NCI-H1930 (cell line): ENCODE measurements around the gene RARB.
A peak's percentile ranks its signal among the peaks of the same experiment; 100 is the strongest.

Experiments used
- DNase-seq, 2 experiments: peaks; one replicate each; lab custom pipeline; 2025; lab: John Stamatoyannopoulos, UW

RARB gene

GRCh38 chr3:25423780-25424588 lies 4.1 kb upstream of the RARB start:
- no peak for DNase-seq

DNA sequence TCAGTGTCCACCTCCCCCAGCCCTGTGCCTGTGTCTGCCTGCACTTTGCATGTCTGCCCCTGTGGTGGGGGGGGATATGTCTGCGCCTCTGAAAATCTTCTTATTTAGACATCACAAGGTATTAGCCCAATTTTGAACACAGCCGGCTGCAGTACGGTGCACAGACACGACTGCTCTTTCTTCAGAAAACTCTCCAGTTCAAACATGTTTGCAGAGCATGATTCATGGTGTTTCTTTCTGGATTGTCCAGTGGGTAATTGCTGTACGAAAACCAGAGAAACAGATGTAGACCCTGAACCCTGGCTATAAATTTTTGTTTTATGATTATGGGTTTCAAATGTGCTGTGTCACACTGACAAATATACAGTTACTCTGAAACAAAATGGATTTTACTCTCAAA lies 3.4 kb upstream of the RARB start:
- no peak for DNase-seq

- no peak for DNase-seq
Observed at GRCh38 chr3:25426408-25426807, 1.7 kb upstream of the RARB start.

DNA sequence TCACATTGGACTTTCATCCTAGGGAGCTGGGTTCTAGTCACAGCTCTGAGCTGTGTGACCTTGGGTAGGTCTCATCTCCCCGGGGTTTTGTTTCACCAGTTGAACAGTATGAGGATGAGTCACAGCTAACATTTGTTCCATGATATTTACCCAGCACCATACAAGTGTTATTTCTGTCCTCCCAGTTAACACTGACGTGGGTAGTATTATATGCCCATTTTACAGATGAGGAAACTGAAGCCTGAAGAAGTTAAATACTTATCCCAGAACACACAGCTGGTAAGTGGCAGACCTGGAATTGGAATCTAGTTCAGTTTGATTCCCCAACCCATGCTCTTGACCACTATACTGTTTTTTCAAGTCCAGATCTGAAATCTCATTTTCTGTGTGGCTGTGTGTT lies 908 bp upstream of the RARB start:
- no peak for DNase-seq

- DNase-seq = no peak
Observed at GRCh38 chr3:25427563-25427941, 511 bp upstream of the RARB start.

- DNase-seq = no peak
Observed at GRCh38 chr3:25428789-25429335, 799 bp downstream of the RARB start.

- DNase-seq = no peak
Observed at GRCh38 chr3:25429361-25430286, 1.6 kb downstream of the RARB start.

DNA sequence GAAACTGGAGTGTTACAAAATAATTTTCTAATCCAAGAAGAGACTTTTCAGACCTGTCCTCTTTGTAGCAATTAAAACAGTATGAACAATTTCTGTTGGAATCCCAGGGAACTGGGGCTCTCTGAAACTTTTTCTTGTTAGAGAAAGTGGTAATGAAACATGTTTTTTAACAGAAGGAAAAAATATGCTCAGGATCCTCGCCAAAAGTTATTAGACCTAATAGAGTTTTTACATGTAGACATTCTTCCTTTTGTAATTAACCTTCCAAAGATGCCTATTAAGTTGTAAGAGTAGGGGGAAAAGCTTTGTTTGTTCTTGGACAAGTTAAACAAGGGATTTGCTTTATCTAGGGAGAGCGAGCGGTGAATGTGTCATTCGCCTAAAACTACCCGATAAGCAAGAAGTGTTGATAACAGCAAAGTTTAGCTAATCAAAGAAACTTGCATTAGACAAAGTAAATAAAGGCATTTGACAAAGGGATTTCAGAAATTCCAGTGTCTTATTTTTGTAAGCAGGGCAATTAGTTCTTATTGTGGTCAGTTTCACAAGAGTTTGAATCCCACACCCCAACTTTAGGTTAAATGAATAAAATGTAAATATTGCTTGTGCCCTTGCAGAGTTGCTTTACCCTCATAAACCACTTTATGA lies 2.3 kb downstream of the RARB start:
- no peak for DNase-seq

GRCh38 chr3:25430935-25431770 lies 3.1 kb downstream of the RARB start:
- DNase-seq = no peak

GRCh38 chr3:25432176-25432720 lies 4.2 kb downstream of the RARB start:
- DNase-seq = no peak

GRCh38 chr3:25433106-25433505 lies 5.0 kb downstream of the RARB start:
- DNase-seq = no peak

- DNase-seq = no peak
Observed at GRCh38 chr3:25433868-25434267, 5.8 kb downstream of the RARB start.

DNA sequence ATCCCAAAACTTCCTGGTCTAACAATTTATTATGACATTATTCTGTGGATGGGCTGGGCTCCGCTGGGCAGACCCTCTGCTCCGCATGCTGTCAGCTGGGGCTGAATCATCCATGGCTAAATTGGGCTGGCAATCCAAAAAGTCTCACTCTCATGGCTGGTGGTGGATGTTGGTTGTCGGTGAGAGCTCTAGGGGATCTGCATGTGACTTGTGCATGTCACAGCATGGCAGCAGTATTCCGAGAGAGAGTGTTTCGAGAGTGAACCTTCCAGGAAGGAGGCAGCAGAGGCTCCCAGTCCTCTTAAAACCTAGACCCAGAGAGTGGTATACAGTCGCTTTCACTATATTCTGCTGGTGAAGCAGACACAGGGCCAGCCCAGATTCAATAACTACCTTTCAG lies 9.9 kb downstream of the RARB start:
- DNase-seq = no peak

GRCh38 chr3:25438791-25439555 lies 10.9 kb downstream of the RARB start:
- no peak for DNase-seq

- no peak for DNase-seq
Observed at GRCh38 chr3:25441234-25441856, 13.3 kb downstream of the RARB start.

- DNase-seq = peak in 1 of 2 experiments; percentile 2
Observed at GRCh38 chr3:25442486-25442885, 14.4 kb downstream of the RARB start.

- no peak for DNase-seq
Observed at GRCh38 chr3:25444273-25444672, 16.2 kb downstream of the RARB start.

GRCh38 chr3:25445731-25446130 lies 17.7 kb downstream of the RARB start:
- DNase-seq = no peak

DNA sequence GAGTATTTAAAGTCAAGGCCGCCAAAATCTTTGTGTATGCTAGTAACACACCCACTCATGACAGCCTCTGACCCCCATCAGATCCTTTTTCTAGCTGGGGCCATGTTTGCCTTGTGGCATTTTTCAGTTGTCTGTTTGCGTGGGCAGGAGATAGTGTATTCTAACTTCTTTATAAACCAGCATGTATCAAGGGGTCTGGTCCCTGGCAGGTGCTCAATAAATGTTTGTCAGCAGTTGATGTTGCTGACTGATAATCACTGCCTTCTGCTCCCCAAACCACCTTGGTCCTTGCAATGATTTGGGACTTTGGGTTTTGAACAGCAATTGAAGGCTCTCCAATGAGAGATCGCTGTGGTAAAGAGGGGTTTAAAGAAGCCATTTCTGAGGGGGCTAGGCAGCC lies 19.2 kb downstream of the RARB start:
- DNase-seq = no peak

- no peak for DNase-seq
Observed at GRCh38 chr3:25447925-25448324, 19.9 kb downstream of the RARB start.
